COLO668 (cell line): ENCODE results near the gene CEP19.

Experiments
- DNase-seq: peaks from one replicate; lab custom pipeline; 2025; ENCODE audit not compliant: unreplicated experiment; lab: John Stamatoyannopoulos, UW

CEP19 gene

DNA sequence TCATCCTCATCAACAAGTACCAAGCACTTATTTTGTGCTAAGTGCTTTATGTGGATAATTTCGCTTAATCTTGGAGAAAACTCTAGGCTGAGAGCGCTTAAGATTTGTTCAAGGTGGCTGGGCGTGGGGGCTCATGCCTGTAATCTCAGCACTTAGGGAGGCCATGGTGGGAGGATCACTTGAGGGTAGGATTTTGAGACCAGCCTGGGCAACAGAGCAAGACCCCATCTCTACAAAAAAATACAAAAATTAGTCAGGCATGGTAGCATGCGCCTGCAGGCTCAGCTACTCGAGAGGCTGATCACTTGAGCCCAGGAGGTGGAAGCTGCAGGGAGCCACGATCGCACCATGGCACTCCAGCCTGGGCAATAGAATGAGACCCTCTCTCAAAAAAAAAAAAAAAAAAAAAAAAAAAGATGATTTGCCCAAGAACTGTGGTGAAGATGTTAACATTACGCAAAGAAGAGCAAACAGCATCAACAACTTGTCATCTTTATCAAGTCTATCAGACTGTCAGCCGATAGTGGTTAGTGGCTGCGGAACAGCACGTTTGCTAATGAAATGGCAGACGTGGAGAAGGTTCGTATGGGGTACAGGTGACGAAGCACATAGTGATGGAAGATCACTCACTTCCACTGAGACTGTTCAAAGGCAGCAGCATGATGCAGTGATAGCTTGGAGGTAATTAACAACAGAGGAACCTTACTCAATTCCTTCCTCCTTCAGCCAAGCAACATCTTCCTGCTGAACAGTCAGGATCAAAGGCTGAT lies 44.8 kb downstream of the CEP19 start:
- no peak for DNase-seq

DNA sequence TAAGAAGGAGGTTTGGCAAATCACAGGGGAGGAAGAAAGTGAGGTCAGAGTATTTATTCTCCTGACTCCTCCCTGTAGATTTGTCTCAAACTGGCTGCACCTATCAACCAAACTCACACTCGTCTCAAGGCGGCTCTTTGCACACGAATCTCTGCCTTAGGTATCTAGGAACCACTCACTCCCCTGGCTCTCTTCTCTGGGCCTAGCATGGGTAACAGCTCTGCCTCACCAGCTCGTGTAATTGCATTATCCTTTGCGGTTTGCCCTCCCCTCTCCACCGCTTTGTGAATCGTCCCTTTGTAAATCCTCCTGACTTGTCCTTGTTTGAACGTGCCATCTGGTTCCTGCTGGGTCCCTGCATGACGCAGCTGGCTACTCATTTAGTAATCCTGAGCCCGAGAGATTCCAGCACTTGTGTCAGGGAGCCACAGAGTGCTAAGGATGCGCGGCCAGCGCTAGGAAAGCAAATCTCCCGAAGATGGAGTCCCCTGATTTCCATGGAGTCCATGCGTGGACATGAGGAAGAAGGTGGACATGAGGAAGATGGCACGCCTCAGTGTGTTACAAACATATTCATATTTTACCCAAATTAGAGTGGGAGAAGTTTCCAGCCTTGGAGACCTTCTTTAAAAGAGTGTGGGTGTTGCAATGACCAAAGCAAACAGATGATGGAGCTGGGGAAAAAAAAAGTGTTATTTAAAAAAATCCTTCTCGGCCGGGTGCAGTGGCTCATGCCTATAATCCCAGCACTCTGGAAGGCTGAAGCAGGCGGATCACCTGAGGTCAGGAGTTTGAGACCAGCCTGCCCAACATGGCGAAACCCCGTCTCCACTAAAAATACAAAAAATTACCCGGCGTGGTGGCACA lies 45.8 kb downstream of the CEP19 start:
- peak; percentile 73 for DNase-seq

DNA sequence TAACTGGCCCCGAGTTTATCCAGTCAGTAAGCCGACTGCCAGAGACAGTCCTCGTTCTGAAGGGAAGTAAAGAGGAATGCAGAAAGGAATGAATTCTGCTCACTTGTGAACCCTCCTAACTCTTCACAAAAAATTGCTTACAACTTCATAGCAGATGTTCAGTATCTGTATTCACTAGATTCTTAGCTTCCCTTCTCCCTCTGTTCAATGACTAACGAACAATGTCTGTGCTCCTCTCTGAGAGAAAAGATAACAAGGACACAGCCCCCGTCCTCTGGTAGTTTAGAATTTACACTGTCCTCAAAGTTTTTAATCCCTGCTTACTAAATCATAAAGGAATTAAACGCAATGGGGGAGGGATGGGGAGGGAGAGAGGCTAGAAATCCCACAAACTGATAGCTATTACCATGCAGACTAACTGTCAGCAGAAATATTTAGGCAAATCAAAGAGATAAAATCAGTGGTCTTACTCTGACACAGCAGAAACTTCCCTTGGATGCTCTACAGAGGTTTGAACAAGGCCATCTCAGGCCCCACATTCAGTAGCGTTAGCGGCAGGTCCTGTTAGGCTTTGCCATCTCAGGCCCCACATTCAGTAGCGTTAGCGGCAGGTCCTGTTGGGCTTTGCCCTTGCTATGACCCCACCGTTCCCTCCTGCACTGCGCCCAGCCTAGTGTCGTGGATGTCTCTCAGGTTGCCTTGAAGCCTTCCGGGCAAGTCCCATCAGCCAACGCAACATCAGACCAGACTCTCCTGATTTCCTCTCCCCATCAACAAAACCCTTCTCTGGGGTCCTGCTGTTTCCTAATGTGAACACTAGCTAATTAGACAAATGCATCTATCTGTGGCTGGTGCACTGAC lies 49.1 kb downstream of the CEP19 start:
- no peak for DNase-seq

DNA sequence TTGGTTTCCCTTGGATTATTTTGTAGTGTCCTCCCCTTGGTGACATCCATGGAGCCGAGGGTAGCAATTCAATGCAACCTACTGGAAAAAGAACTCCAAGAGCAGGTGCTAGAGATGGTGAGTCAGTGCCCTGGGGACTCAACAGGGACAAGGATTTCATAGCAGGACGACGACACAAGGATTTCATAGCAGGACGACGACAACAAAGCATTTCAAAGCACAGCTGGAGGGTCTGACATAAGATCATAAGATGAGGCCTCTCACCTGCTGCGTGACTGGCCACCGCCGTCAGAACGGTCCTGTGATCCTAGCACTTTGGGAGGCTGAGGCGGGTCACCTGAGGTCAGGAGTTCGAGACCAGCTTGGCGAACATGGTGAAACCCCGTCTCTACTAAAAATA lies 50.0 kb downstream of the CEP19 start:
- peak; percentile 56 for DNase-seq

DNA sequence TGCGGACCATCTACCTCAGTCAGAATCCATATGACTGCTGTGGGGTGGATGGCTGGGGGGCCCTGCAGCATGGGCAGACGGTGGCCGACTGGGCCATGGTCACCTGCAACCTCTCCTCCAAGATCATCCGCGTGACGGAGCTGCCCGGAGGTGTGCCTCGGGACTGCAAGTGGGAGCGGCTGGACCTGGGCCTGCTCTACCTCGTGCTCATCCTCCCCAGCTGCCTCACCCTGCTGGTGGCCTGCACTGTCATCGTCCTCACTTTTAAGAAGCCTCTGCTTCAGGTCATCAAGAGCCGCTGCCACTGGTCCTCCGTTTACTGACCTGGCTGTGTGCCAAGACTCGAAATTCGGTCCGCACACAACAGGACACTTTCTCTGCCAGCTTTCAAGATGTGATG lies 50.6 kb downstream of the CEP19 start:
- peak; percentile 73 for DNase-seq

DNA sequence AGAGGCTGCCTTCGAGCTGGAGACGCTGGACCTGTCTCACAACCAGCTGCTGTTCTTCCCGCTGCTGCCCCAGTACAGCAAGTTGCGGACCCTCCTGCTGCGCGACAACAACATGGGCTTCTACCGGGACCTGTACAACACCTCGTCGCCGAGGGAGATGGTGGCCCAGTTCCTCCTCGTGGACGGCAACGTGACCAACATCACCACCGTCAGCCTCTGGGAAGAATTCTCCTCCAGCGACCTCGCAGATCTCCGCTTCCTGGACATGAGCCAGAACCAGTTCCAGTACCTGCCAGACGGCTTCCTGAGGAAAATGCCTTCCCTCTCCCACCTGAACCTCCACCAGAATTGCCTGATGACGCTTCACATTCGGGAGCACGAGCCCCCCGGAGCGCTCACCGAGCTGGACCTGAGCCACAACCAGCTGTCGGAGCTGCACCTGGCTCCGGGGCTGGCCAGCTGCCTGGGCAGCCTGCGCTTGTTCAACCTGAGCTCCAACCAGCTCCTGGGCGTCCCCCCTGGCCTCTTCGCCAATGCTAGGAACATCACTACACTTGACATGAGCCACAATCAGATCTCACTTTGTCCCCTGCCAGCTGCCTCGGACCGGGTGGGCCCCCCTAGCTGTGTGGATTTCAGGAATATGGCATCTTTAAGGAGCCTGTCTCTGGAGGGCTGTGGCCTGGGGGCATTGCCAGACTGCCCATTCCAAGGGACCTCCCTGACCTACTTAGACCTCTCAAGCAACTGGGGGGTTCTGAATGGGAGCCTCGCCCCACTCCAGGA lies 51.5 kb downstream of the CEP19 start:
- peak; percentile 75 for DNase-seq

DNA sequence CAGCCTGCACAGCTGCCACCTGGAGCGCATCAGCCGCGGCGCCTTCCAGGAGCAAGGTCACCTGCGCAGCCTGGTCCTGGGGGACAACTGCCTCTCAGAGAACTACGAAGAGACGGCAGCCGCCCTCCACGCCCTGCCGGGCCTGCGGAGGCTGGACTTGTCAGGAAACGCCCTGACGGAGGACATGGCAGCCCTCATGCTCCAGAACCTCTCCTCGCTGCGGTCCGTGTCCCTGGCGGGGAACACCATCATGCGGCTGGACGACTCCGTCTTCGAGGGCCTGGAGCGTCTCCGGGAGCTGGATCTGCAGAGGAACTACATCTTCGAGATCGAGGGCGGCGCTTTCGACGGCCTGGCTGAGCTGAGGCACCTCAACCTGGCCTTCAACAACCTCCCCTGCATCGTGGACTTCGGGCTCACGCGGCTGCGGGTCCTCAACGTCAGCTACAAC lies 52.1 kb downstream of the CEP19 start:
- no peak for DNase-seq
